H1 (cell line): ENCODE data around the gene ARHGAP28. TPM values are rescaled to one million over a fixed set of nuclear protein-coding genes. Genes with fewer than 3 reads are reported as not detected.

ENCODE experiments used
- ATF2 ChIP-seq: IDR thresholded peaks from 2 replicates; pipeline ENCODE4 v1.6.1; 2012; ENCODE audit warnings: low read length, inconsistent platforms
- CHD2 ChIP-seq: IDR thresholded peaks from 2 replicates; pipeline ENCODE4 v1.6.1; 2012; ENCODE audit warnings: low read length, improper control_type of control experiment
- EGR1 ChIP-seq: IDR thresholded peaks from 2 replicates; pipeline ENCODE4 v1.6.1; 2011; ENCODE audit warnings: low read depth, low read length, borderline replicate concordance
- SIN3A ChIP-seq, 2 experiments: IDR thresholded peaks in 1 of 2; conservative IDR thresholded peaks in 1 of 2; 2 replicates each; pipeline ENCODE4 v1.6.1; 2011 to 2012; ENCODE audit warnings: low read length in 2 of 2, improper control_type of control experiment in 1 of 2, low read depth in 1 of 2, mild to moderate bottlenecking in 1 of 2
- polyA plus RNA-seq, 7 experiments: library from polyadenylated mRNA; depleted of rRNA in 3 of 7; stranded (reverse) in 5 of 7; unstranded in 2 of 7; fragments of >200 nt in 5 of 7; fragments of 200-250 nt in 2 of 7; gene quantifications; 1 replicate in 5 of 7; 2 replicates in 1 of 7; 4 replicates in 1 of 7; pipeline versions ENCODE4 v1.2.1 to v1.2.3, GENCODE V29; 2011 to 2013; ENCODE audit warnings: missing spikeins in 2 of 7, mixed read lengths in 2 of 7
- total RNA-seq: library from RNA; stranded (reverse); fragmentation: NEBNext Ultra II Directional; extraction: Animal tissue kit (Norgen Biotek cat#: 25700); gene quantifications from 2 replicates; pipeline ENCODE4 v1.2.1, GENCODE V29; 2021

ARHGAP28 gene
- total and polyA plus RNA-seq, 2 of the 8 experiments (the other 6 are each of a cell fraction or from before 2014, with no cell fraction given) = 2.9 to 14.4 TPM

GRCh38 chr18:6859676-6860422 is 130.3 kb downstream of the ARHGAP28 start (continued):
- TF ChIP-seq CHD2 = no peak
- TF ChIP-seq EGR1 = no peak
- no peak for TF ChIP-seq SIN3A (conservative IDR thresholded peaks at IDR 0.05 in 1 of 2, IDR thresholded peaks at IDR 0.05 in 1 of 2; ENCODE audit: low read depth in 1 of 2, low read length in 2 of 2)
- no peak for TF ChIP-seq ATF2
- TF ChIP-seq, all 59 proteins: peak for 0
